Middle frontal gyrus (tissue), 1 donor: ENCODE results near the gene TCERG1L.

Experiments used
- DNase-seq: peaks from one replicate; pipeline ENCODE4 v3.0.0-alpha.2; 2015; ENCODE audit warnings: low spot score; ENCODE audit errors: extremely low spot score

Gene TCERG1L

DNA sequence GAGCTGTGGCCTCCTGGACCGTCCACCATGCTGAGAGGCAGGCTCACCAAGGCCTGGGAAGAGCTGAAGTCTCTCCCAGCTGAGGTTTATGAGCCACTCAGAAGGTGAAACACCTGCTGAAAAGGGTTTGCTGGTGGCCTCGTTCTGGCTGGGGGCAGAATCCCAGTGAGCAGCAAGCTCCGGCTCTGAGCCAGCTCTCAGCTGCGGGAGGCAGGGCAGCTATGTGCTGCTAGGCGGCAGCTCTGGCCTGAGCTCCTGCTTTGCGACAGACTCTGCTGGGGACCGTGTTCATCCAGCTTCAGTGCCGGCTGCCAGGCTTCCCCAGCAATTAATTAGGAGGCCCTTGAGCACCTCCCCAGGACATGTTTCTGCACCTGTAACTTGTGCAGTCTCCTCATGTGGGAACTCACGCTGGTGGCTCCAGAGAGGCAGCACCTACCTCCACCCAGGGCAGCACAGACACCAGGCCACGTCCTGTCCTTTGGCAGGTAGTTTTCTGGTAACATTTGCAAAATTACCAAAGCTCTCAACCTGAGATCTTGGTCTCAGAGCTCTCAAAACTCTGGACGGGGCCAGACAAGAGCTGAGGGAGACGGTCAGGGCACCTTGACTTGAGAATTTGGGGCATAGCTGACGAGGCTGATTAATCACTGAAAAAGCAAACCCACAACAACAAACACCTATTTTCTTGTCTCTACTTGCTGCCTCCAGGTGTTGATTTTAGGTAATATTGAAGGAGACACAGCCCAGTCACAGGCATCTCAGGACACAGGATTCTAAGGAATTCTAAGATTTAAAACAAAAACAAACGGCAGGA is 185.0 kb downstream of the TCERG1L start:
- no peak for DNase-seq

DNA sequence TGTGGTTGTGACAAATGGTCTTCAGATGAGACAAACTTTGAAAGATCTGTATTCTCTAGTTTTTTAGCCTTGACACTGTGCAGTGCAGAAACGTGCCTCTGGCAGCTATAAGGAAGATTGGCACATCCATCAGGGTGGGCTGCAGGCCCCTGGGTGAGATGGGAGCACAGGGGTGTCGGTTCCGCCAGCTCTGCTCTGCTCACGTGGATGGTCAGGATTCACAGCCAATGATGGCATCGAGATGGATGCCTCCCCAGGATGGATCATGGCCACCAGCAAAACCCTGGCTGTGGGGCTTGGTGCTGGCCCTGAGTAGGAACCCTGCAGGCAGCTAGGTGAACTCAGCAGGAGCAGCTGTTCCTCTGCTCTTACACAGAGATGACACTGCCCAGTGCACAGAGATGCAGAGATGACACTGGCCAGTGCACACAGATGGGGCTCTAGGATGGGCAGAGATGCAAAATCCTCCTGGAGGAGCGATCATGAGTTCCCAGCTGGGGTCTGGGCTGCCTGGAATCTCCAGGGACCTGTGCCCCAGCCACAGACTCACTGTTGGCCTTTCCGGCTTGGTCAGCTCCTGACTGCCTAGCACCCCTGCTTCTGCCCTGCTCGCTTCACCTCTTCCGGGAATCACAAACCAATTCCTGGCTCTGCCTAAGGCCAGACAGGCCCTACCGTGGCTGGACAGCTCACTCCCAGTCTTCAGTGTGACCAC is 185.9 kb downstream of the TCERG1L start:
- DNase-seq, result no peak

GRCh38 chr10:131124945-131125344 is 186.6 kb downstream of the TCERG1L start:
- no peak for DNase-seq

DNA sequence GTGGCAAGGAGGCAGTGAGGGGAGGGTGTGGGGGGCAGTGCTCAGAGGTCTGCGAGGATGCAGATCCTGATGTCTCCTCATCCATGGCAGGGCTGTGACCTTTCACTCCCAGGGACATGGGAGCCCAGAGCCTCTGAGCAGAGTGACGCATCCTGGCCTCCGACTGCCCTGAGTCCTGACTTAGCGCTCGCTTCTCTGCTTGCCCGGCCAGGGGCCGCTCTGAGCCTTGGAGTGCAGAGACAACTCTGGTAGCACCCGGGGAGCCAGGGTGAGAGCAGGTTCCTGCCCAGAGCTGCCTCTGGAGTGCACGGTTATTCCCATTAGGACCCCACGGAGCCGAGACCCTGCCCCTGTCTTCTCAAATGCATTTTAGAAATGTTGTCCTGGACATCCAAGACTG is 188.0 kb downstream of the TCERG1L start:
- no peak for DNase-seq

DNA sequence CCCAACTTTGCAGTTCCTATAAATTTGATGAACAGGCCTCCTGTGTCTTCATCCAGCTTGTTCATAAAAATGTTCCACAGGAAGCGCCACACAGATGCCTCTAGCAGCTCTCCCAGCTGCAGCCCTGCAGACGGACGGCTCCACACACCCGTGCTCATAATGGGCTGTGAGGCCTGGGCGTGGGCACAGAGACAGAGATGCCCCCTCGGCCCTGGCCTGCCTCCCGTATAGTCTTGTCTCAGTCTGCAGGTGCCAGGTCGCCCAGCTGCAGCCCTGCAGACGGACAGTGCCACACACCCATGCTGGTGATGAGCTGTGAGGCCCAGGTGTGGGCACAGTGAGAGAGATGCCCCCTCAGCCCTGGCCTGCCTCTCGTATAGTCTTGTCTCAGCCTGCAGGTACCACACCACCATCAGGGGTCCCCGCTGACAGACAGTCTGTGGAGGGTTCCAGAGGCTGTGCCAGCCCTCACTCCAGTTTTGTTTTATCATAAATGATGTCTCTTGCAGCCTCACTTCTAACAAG is 189.9 kb downstream of the TCERG1L start:
- DNase-seq, result no peak

GRCh38 chr10:131119626-131120355 is 191.7 kb downstream of the TCERG1L start:
- no peak for DNase-seq

GRCh38 chr10:131117416-131118212 is 193.9 kb downstream of the TCERG1L start:
- no peak for DNase-seq

DNA sequence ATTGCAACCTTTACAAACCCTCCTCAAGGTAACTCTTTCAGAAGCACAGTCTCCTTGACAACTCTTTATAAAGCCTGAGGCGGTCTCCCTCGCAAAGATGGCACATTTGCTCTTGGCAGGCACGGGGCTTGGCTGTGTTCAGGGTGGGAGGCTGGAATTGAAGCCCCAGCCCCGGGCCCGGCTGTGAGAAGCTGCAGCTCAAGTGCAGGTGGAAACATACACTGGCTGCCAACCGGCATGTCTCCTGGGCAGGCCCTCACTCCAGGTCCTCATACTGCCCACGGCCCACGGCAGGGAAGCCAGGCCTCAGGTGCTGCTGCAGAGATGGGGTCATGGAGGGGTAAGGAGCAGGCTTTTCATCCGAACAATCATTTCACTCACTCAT is 194.5 kb downstream of the TCERG1L start:
- DNase-seq, result no peak

DNA sequence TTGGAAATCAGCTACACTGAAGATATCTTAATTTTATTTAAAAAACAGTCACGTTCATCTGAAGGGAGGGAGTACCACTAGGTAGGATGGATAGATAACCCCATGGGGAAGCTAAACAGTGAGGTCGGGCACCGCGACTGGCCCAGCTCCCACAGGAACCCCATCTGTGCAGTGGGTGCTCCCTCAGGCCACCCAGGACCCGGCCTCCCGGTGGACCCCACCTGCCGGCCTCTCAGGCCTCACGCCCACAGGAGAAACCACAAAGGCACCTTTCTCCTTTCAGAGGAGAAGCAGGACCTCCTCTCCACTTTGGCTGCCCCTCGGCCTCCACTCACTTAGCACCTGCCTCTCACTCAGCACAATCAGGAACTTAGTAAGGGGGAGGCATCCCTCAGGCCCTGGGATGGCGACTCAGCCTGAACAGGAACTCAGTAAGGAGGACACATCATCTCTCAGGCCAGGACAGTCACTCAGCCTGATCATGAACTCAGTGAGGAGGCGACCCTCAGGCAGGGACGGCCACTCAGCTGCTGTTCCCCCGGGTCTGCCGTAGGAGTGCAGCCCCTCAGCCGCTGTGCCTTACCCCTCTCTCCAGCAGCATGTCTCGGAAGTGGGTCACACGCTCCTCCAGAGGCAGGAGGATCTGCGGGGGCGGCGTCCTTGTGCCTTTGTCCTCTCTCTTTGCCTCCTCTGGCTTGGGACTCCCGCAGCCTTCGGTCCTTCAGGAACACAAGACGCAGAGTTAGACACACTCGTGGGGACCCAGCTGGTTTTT is 195.1 kb downstream of the TCERG1L start:
- no peak for DNase-seq

DNA sequence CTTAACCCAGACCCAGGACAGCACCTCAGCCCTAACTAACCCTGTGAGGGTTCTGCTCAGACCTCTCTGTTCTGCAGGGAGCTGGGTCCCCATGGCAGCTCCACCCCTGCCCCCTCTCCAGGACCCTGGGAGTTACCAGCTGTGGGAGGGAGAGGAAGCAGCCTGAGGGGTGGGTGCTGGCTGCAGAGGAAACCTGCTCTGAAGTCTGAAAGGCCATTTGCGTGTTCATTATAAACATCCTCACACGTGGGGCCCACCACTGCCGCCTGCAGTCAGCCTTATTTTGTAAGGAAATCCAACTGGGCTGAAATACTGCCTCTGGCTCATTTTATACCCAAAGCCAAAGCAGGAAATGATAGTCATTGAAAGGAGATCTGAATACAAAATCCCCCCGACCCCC is 195.7 kb downstream of the TCERG1L start:
- DNase-seq, result no peak

GRCh38 chr10:131115321-131115720 is 196.2 kb downstream of the TCERG1L start:
- DNase-seq, result no peak

- DNase-seq, result no peak
Observed at GRCh38 chr10:131114846-131115245, 196.7 kb downstream of the TCERG1L start.

DNA sequence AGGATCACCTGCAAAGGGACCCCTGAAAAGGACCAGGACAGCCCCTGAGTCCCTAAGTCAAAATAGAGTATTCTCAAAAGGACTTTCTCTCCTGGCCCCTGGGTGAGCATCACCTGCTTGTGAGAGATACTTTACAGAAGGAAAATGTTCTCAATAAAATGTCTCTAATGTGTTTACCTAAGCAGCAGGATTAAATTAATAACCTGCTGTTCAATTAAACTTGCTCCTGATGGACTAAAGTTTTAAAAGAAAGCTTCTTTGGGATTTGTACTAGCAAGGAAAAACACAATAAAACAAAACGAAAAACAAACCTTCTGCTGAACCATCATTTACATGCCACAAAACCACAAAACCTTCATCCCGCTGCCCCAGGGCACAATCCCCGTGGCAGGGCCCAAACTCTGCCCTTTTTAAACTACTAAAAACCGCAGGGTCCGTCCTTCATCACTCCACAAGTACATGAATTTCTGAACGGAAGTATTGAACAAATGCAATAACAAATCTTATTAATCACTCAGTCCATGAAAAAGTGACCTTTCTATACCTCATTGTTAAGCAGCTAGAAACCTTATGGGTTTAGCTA is 197.7 kb downstream of the TCERG1L start:
- DNase-seq, result no peak

- DNase-seq, result no peak
Observed at GRCh38 chr10:131113165-131113564, 198.4 kb downstream of the TCERG1L start.

DNA sequence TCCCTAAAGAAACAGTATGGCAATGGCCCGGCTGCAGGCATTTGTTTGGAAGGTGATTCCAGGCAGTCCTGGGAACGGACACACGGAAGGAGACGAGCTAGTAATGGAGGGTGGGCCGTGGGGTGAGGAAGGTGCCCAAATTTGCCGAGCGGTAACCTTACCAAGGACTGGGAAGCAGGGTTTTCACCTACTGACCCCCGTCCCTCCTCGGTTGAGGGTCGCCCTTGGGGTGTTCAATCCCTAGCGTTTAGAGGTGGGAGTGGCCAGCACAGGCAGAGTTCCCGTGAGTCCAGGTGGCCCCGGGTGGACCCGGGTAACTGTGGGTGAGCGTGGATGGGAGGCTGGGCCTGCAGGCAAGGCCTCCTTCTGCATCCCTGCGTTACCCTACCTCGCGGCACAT is 198.8 kb downstream of the TCERG1L start:
- DNase-seq, result no peak

- no peak for DNase-seq
Observed at GRCh38 chr10:131111471-131112080, 199.9 kb downstream of the TCERG1L start.

DNA sequence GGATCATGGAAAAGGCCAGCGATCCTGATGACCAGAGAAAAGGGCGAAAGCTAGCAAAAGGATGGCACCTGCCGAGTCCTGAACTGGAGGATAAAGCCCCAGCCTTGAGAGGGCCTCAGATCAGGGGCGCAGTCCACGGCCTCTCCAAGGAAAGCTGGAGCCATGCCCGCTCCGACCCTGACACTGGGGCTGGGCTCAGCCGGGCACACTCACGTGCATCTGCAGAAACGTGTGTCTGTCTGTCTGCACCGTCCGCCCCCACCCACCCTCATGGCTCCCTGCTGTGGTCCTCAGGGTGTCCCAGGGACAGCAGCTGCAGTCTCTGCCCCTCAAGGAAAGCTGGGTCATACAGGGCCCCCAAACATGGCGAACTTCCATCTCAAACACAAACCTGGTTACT is 200.5 kb downstream of the TCERG1L start:
- DNase-seq, result no peak

- DNase-seq, result no peak
Observed at GRCh38 chr10:131110241-131110783, 201.2 kb downstream of the TCERG1L start.

DNA sequence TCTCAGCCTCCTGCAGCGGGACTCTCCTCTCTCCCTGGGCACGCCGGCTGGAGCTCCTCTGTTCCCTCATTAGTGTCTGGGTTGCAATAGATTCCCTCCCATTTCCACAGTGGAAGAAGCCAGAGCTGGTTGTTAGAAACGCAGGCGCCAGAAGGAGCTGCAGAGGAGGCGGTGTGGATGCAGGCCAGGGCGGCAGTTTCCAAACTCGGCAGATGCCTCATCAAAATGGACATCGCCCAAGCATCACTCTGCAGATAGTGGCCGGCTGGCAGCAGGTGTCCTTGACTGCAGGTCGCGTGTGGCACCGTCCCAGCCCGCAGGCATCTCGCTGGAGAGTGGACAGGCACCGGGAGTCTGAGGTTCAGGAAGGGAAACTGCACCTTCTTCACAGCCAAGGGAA is 201.8 kb downstream of the TCERG1L start:
- peak; percentile 49 for DNase-seq
